Measurements from ENCODE around the gene NRARP. TPM values are rescaled to one million over a fixed set of nuclear protein-coding genes. Genes with fewer than 3 reads are reported as not detected.
A peak's percentile ranks its signal among the peaks of the same experiment; 100 is the strongest.

The NRARP gene
- total RNA-seq, 1 donor from 2014 or later, result 2.2 TPM

DNA sequence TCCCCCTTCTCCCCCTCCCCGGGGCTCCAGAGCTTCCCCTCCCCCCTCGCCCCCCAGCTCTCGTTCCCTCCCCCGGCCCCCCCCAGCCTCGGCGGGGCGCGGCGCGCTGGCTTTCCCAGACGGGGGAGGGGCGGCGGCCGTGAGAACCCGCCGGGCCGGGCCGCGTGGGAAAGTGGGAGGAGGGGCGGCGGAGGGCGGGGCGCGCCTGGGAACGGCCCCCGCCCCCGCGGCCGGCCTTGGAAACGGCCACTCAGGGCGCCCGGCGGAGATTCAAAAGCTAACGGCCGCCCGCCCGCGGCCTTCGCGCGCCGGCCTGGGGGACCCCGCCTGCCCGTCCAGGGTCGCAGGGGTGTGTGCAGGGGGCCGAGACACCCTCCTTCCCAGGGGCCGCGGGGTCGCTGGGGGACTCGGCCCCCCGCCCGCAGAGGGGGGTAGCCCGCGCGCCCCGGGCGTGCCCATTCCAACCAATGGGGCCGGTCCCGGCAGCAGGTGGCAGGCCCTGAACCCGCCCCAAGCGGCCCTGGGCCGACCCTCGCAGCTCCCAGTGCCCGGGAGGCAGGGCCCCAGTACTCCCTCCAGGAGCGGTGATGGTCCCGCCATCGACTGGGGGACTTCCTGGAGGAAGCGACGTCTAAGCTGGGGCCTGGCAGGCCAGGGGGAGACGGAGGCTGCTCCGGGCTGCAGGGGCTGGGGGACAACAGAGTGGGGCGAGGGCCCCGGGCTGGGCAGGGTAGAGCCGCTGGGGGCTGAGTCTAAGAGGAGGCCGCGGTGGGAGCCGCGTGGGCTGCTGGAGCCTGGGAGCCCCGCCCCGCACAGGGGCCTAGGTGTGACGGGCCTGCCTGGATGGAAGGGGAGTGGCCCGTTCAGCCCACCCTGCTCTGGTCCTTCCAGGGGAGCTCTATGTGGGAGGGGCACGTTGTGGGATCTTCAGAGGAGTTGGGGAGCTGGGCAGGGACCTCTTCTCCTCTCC is 14.2 kb upstream of the NRARP start:
- no peak for DNase-seq (ENCODE audit: low read depth)
- TF ChIP-seq, protein P1, sequence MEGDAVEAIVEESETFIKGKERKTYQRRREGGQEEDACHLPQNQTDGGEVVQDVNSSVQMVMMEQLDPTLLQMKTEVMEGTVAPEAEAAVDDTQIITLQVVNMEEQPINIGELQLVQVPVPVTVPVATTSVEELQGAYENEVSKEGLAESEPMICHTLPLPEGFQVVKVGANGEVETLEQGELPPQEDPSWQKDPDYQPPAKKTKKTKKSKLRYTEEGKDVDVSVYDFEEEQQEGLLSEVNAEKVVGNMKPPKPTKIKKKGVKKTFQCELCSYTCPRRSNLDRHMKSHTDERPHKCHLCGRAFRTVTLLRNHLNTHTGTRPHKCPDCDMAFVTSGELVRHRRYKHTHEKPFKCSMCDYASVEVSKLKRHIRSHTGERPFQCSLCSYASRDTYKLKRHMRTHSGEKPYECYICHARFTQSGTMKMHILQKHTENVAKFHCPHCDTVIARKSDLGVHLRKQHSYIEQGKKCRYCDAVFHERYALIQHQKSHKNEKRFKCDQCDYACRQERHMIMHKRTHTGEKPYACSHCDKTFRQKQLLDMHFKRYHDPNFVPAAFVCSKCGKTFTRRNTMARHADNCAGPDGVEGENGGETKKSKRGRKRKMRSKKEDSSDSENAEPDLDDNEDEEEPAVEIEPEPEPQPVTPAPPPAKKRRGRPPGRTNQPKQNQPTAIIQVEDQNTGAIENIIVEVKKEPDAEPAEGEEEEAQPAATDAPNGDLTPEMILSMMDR (conservative IDR thresholded peaks at IDR 0.05; ENCODE audit: low read depth, low read length), result no peak
- peak overlapping the region; percentile 18 for H3K4me3 ChIP-seq (ENCODE audit: low read depth, low read length)

DNA sequence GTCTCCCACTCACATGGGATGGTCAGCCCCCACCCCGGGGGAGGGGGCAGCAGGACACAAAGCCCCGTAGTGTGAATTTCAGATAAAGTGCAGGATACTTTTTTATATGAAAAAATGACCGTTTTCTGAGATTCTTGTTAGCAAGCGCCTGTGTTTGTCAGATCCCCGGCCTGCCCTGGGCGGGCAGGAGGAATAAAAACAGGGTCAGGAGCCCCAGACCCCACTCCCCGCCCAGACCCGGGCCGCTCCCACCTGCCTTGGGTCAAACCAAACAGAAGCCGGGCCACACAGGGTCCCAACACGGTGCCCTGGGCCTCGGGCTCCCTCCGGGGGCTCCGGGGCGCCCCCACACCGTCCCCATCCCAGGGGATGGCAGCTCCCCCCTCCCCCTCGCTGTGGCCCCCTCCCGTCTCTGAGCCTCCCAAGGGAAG is 13.5 kb upstream of the NRARP start:
- H3K4me3 ChIP-seq (ENCODE audit: low read depth, low read length), result no peak overlapping the region
- DNase-seq (ENCODE audit: low read depth), result no peak
- TF ChIP-seq, protein P1 (conservative IDR thresholded peaks at IDR 0.05; ENCODE audit: low read depth, low read length), result no peak

DNA sequence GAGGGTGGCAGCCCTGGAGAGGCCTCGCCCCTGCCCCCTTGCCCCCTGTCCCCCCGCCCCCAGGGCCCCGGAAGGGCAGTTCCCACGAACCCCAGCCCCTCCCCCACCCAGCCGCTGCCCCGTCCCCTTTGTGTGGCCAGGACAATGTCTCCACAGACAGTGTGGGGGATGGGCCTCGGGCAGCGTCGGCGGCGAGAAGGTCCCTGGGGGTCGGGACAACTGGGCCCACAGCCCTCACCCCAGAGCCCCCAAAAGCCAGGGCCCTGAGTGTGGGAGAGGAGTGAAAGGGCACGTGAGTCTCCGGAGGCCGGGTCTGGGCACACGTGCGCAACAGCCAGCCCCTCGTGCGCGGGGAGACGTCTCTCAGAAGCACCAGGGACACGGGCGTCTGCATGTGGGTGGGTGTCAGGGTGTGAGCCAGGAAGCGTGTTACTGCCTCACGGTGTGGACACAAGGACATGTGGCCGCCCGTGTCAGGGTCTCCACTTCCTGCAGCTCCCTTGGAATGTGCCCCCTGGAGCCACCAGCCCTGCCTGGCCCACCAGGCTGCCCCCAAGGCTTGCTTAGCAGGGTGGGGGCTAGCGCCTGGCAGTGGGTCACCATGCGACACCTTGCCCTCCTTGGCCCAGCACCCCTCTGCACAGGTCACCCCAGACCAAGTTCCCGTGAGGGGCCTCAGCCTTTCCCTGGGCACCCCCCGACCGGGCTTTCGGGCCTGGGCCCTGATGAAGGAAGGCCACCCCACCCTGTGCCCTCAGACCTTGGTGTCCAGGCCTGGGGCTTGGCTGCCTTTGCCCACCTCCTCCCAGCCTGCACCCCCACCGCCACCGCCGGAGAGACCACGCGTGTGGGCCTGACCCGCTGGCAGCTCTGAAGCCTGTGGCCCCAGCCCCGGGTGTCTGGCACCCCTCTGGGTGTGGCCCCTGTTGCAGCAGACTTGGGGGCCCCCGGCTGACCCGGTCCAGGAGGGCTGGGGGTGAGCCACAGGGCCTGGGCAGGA is 12.8 kb upstream of the NRARP start:
- TF ChIP-seq, protein P1 (conservative IDR thresholded peaks at IDR 0.05; ENCODE audit: low read depth, low read length), result no peak
- no peak for DNase-seq (ENCODE audit: low read depth)
- H3K4me3 ChIP-seq (ENCODE audit: low read depth, low read length), result no peak overlapping the region

DNA sequence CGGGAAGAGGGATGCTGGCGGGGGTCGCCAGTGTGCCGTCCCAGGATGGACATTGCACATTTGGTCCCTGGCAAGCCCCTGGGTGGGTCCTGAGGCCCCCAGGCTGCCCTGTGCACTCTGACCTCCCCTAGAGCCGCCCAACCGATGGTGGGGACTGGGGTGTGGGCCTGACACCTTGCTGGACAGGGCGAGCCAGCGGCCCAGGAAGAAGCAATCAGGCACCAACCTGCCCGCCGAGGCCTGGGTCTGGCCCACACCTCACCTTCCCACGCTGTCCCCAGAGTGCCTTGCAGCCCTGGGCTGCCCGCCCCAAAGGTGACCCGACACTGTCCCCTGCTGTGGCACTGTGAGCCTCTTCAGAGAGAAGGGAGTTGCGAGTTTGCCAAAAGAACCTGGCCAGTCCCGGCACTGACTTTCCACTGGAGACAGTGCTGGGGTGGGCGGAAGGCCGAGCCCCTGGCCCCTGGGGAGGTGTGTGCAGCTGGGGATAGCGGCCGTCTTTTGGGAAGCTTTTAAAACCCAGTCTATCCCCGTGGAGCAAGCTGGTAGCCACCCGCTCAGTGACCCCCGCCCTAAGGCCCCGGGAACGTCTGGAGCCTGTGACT is 12.0 kb upstream of the NRARP start:
- DNase-seq (ENCODE audit: low read depth), result no peak
- TF ChIP-seq, protein P1 (conservative IDR thresholded peaks at IDR 0.05; ENCODE audit: low read depth, low read length), result no peak
- H3K4me3 ChIP-seq (ENCODE audit: low read depth, low read length), result no peak overlapping the region

DNA sequence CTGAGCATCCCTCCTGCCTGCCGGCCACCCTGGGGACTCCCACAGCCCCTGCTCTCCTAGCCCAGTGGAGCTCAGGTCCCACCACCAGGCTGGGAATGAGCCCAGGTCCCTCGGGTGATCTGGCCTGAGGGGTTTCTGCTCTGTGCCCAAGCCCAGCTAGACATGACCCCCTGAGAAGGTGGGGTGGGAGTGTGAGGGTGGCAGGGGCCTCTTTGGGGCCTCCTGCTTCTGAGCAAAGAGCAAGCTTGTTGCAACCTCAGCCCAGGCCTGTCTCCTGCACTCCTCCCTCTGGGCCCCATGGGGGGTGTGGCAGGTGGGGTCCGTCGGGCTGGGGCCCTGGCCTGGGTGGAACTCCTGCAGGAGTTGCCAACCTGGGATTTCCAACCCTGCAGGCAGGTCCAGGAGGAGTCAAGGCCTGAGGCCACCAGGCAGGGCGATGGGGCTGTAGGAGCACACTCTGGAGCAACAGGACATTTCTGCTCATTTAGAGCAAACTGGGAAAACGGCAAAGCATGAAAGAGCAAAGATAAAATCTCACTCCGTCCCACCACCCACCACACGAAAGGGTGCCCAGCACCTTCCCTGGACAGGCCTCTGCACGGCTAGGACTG is 11.4 kb upstream of the NRARP start:
- no peak for DNase-seq (ENCODE audit: low read depth)
- TF ChIP-seq, protein P1 (conservative IDR thresholded peaks at IDR 0.05; ENCODE audit: low read depth, low read length), result no peak
- no peak overlapping the region for H3K4me3 ChIP-seq (ENCODE audit: low read depth, low read length)

DNA sequence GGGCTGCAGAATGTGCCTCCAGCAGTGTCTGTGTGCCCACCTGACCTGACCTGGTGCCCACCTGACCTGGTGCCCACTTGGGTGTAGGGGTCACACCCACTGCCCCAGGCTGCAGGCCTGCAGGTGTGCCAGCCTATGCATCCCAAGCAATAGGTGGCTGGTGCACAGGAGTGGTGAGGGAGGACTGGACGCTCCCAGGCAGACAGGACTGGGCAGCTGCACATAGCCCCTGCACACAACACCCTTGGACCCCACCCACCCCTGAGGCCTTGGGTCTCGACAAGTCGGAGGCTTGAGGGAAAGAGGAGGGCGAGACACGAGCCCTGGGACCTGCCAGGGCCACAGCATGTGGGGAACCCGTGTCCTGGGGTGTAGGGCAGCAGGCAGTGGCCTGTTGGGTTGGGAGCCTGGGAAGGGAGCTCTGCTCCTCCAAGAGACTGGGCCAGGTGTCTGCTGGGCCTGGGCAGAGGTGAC is 10.8 kb upstream of the NRARP start:
- H3K4me3 ChIP-seq (ENCODE audit: low read depth, low read length), result no peak overlapping the region
- no peak for DNase-seq (ENCODE audit: low read depth)
- TF ChIP-seq, protein P1 (conservative IDR thresholded peaks at IDR 0.05; ENCODE audit: low read depth, low read length), result no peak
